Erythroblast (primary cell): ENCODE data around the gene PLSCR3.

Source experiments
- DNase-seq, 2 experiments: peaks; one replicate each; lab custom pipeline; 2025; lab: John Stamatoyannopoulos, UW
- GATA1 ChIP-seq: IDR thresholded peaks from 2 replicates; pipeline ENCODE4 v1.6.1; 2011; ENCODE audit warnings: low read depth, mild to moderate bottlenecking, control low read depth, low read length, moderate library complexity
- POLR2A ChIP-seq: IDR thresholded peaks from 2 replicates; pipeline ENCODE4 v1.6.1; 2011; ENCODE audit warnings: mild to moderate bottlenecking, low read length

Gene PLSCR3

GRCh38 chr17:7406235-7406825 lies 12.0 kb upstream of the PLSCR3 start:
- DNase-seq, result no peak
- no peak for TF ChIP-seq POLR2A
- no peak for TF ChIP-seq GATA1

DNA sequence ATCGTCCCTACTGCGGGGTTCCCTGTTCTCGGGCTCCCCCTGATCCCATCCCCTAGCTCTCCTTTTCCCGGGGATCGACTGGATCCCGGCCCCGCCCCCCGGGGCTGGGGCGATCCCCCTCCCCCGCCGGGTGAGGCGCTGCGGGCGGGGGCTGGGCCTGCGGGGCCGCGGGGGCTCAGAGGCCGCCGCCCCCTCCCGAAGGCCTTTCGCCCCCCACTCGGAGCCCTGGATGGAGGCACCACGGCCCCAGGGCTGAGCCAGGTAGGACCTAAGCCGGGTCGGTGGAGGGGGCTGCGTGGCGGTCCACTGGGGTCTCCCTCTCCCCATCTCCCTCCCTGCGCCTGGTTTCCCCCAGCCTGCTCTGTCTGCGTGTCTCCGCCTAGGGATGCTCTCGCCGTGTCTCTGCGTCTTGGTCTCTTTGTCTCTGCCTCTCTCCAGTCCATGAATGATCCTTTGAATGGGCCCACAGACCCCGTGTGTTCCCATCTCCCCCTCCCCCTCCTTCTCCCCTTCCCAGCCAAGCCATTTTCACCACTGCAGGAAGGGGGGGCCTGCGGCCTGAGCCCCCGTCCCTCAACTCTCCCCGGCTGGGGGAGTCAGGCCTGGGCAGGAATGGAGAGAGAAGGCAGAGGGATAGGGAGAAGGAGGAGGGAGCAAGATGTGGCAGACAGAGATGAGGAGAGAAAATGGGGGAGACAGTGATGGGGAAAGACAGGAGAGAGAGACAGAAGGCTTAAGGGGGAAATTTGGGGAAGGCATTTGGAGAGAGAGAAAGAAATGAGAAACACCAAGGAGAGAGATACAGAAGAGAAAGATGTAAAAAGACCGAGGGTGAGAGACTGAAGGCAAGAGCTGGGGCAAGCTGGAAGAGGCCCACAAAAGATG lies 11.3 kb upstream of the PLSCR3 start:
- no peak for DNase-seq
- no peak for TF ChIP-seq GATA1
- TF ChIP-seq POLR2A, result no peak

DNA sequence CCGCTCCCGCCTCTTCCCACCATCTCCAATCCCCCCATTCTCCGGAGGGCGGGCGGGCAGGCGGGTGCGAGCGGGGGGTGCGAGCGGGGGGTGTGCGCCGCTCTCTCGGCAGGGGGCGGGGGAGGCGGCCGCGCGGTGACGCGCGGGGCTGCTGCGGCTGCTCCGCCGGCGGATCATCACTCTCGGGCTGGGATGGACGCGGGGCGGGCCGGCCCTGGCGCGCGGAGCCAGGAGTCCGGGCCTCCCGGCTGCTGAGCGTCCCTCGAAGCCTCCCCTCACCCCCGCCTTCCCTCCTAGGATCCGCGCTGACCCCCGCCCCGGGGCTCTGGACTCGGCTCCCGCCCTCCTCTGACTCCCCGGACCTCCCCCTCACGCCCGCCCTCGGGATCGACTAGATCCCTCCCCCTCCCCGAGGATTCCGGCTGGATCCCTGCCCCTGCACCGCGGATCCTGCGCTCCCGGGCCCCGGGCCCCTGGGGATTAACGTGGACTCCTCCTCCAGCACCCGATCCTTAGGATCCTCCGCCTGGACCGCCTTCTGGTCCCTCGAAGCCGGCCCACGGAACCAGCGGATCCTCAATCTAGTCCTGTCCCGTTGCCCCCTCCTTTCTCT lies 10.5 kb upstream of the PLSCR3 start:
- no peak for TF ChIP-seq POLR2A
- no peak for TF ChIP-seq GATA1
- DNase-seq, result peak in 1 of 2 experiments; percentile 92

GRCh38 chr17:7403977-7404736 lies 9.8 kb upstream of the PLSCR3 start, which contains the start of gene TMEM256:
TMEM256 (minus strand) TSS chr17:7404097; CDS start chr17:7404084, 13 bp downstream.
- peak; percentile 99 for DNase-seq
- TF ChIP-seq GATA1 (no peak), POLR2A (peak; percentile 83)

DNA sequence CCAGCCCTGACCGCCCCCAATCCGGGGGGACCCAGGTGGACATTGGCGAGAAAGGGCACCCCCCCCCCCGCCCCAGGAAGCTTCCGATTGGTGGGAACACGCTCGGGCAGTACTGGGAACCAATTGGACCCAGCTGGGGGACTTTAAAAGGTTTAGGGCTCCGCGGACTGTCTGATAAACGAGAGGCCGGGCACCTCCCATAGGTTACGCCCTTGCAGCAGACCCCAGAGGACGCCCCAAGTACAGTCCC lies 9.3 kb upstream of the PLSCR3 start:
- TF ChIP-seq POLR2A (no peak), GATA1 (no peak)

GRCh38 chr17:7403043-7403726 lies 8.9 kb upstream of the PLSCR3 start:
- TF ChIP-seq GATA1 (no peak), POLR2A (no peak)
- peak; percentile 54 to 73 for DNase-seq

More for the DNA sequence above, 9.3 kb upstream of the PLSCR3 start:
- DNase-seq, result no peak

- DNase-seq, result no peak
- TF ChIP-seq POLR2A, result no peak
- no peak for TF ChIP-seq GATA1
Measured at GRCh38 chr17:7398612-7399011, 4.3 kb upstream of the PLSCR3 start.

DNA sequence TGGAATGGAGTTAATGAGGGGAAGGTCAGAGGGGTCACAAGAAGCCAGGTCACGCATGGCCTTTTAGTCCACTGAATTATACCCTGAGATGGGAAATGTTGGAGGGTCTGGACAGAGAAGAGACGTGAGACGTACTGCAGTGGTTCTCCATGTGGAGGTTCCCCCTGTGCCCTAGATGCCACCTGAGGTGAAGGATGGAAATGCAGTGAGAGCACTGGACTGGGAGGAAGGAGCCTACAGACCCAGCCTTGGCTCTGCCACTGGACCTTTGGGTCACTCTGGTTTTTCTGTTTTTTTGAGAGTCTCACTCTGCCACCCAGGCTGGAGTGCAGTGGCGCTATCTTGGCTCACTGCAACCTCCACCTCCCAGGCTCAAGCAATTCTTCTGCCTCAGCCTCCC lies 1.8 kb upstream of the PLSCR3 start:
- DNase-seq, result no peak
- no peak for TF ChIP-seq GATA1
- no peak for TF ChIP-seq POLR2A

- DNase-seq, result peak in 1 of 2 experiments; percentile 64
- TF ChIP-seq POLR2A (no peak), GATA1 (no peak)
Measured at GRCh38 chr17:7393613-7394451, 493 bp downstream of the PLSCR3 start.

- no peak for DNase-seq
- TF ChIP-seq GATA1 (no peak), POLR2A (no peak)
Measured at GRCh38 chr17:7392696-7393612, 1.4 kb downstream of the PLSCR3 start.

GRCh38 chr17:7391307-7391706 lies 3.0 kb downstream of the PLSCR3 start:
- TF ChIP-seq GATA1, result no peak
- TF ChIP-seq POLR2A, result no peak
- no peak for DNase-seq
